Activated T-cell treated with anti-CD3 and anti-CD28 coated beads, Interleukin-2, amount 50 U/mL, for 72 hours (primary cell): Measurements from ENCODE around the gene IKZF4. TPM values are rescaled to one million over a fixed set of nuclear protein-coding genes. Genes with fewer than 3 reads are reported as not detected.
"Not testable (repeated sequence)": the region's sequence is repeated elsewhere in the genome, so short reads cannot be mapped to it uniquely, and the experiment has no call there.

Source experiments
- ATAC-seq, 2 donors: fragments of 150-1000 bp; cut with Tn5 transposase; replicated peaks in 1 of 2; 2 replicates each; pipeline ENCODE4 v1.10.0; 2021; ENCODE audit warnings: moderate library complexity in 2 of 2, mild to moderate bottlenecking in 1 of 2
- DNase-seq, 2 donors: peaks; one replicate each; pipeline ENCODE4 v3.0.0; 2021 to 2022; ENCODE audit warnings: mixed read lengths in 1 of 2
- H3K27ac Mint-ChIP-seq: one replicate; pipeline ENCODE4 v1.8.0; 2022; ENCODE audit warnings: mild to moderate bottlenecking, moderate library complexity, mixed read lengths
- H3K27me3 Mint-ChIP-seq: one replicate; pipeline ENCODE4 v1.8.0; 2022; ENCODE audit warnings: low read depth, mixed read lengths
- H3K36me3 Mint-ChIP-seq, 2 donors: one replicate each; pipeline ENCODE4 v1.8.0; 2022; ENCODE audit warnings: mixed read lengths in 2 of 2, mild to moderate bottlenecking in 1 of 2; ENCODE audit not compliant: insufficient read depth in 2 of 2
- H3K4me1 Mint-ChIP-seq: one replicate; pipeline ENCODE4 v1.8.0; 2022; ENCODE audit warnings: low read depth, mixed read lengths
- H3K4me3 Mint-ChIP-seq, 2 donors: one replicate each; pipeline ENCODE4 v1.8.0; 2022; ENCODE audit warnings: mild to moderate bottlenecking in 2 of 2, mixed read lengths in 2 of 2, moderate library complexity in 2 of 2
- H3K9me3 Mint-ChIP-seq, 2 donors: one replicate each; pipeline ENCODE4 v1.8.0; 2022; ENCODE audit warnings: mixed read lengths in 2 of 2
- total RNA-seq, 2 donors: library from RNA; stranded (reverse); gene quantifications; one replicate each; pipeline ENCODE4 v1.2.3, GENCODE V29; 2022

IKZF4 gene
- total RNA-seq, 2 donors from 2014 or later, result 22.8 to 25.0 TPM

DNA sequence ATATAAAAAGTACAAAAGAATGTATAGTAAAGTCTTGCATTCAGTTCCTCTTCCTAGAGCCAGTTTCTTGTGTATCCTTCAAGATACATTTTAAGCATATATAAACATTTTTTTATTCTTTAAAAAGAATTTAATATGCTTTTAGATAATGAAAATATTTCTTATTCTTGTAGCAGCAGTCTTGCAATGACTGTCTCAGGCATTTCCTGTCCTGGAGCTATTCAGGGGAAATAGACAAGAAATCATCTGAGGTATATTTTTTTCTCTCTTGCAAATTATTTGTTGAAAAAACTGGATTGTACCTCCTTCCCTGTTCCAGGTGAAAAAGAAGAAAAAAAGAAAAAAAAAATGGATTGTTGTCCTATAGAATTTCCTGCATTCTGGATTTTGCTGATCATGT, 42.2 kb downstream of the IKZF4 start:
- H3K4me1 Mint-ChIP-seq, result peaks cover 7% of the 10 kb centered on the region
- no peak for ATAC-seq
- no peaks in the 10 kb centered on the region for H3K36me3 Mint-ChIP-seq
- no peaks in the 10 kb centered on the region for H3K9me3 Mint-ChIP-seq
- no peak overlapping the region for H3K4me3 Mint-ChIP-seq
- DNase-seq, result no peak
- no peaks in the 10 kb centered on the region for H3K27me3 Mint-ChIP-seq
- no peak overlapping the region for H3K27ac Mint-ChIP-seq

GRCh38 chr12:56071648-56072047, 50.8 kb downstream of the IKZF4 start:
- ATAC-seq, result no peak
- Mint-ChIP-seq H3K4me3 (no peak overlapping the region), H3K4me1 (peaks cover 6% of the 10 kb centered on the region), H3K27ac (no peak overlapping the region), H3K27me3 (no peaks in the 10 kb centered on the region), H3K9me3 (no peaks in the 10 kb centered on the region), H3K36me3 (no peaks in the 10 kb centered on the region)
- no peak for DNase-seq

DNA sequence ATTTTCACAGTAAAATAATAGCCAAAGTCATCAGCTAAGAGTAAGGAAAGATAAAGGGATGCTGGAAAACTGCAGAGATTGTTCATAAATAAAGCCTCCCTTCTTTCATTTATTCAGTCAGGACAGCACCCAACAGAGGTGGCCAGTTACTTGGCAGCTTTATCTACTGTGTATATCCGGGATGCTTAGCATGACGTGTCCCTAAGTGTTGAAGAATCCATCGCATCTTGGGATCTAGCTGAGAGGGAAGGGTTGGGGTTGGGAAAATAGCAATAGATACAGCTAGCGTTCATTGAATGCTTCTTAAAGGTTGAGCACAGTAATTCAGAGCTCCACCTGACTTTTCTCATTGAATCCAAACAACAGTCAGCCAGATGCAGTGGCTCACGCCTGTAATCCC, 53.6 kb downstream of the IKZF4 start:
- no peak for ATAC-seq
- H3K9me3 Mint-ChIP-seq, result no peaks in the 10 kb centered on the region

DNA sequence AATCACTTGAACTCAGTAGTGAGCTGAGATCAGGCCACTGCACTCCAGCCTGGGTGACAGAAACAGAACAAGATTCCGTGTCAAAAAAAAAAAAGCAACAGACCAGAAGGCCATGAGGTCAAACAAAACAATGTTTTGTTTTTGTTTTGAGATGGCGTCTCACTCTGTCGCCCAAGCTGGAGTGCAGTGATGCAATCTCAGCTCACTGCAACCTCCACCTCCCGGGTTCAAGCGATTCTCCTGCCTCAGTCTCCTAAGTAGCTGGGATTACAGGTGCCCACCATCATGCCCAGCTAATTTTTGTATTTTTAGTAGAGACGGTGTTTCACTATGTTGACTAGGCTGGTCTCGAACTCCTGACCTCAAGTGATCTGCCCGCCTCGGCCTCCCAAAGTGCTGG, 57.1 kb downstream of the IKZF4 start:
- not testable (repeated sequence) for H3K36me3 Mint-ChIP-seq, DNase-seq, ATAC-seq, H3K27ac Mint-ChIP-seq, H3K9me3 Mint-ChIP-seq, H3K4me1 Mint-ChIP-seq
- peak overlapping the region in 1 of 2 donors; percentile 36 for H3K4me3 Mint-ChIP-seq
- peaks cover 12% of the 10 kb centered on the region for H3K27me3 Mint-ChIP-seq

More for the DNA sequence above, 53.6 kb downstream of the IKZF4 start:
- no peak overlapping the region for H3K4me3 Mint-ChIP-seq
- H3K27ac Mint-ChIP-seq, result no peak overlapping the region
- no peaks in the 10 kb centered on the region for H3K36me3 Mint-ChIP-seq
- no peaks in the 10 kb centered on the region for H3K4me1 Mint-ChIP-seq
- H3K27me3 Mint-ChIP-seq, result no peaks in the 10 kb centered on the region
- DNase-seq, result no peak

DNA sequence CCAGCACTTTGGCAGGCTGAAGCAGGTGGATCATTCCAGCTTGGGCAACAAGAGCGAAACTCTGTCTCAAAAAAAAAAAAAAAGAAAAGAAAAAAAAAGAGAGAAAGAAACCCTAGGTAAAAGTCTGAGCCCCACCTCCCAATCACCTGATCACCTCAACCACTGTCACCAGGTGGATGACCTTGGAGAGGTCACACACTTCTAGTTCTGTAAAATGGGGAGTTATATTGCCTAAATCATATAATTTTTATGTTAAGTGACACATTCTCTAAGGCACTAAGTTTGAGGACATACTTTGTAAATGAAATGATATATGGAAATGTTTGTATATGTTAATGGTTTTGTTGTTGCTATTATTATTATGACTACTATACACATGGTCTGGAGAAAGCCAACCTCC, 57.6 kb downstream of the IKZF4 start:
- H3K4me1 Mint-ChIP-seq, result peaks cover 4% of the 10 kb centered on the region
- DNase-seq (no peak), ATAC-seq (no peak)
- no peak overlapping the region for H3K27ac Mint-ChIP-seq
- peaks cover 12% of the 10 kb centered on the region for H3K27me3 Mint-ChIP-seq
- peak overlapping the region; percentile 82 to 88 for H3K4me3 Mint-ChIP-seq
- H3K9me3 Mint-ChIP-seq, result no peaks in the 10 kb centered on the region
- H3K36me3 Mint-ChIP-seq, result no peaks in the 10 kb centered on the region

- peak; percentile 57 to 65 for ATAC-seq
- H3K9me3 Mint-ChIP-seq, result no peaks in the 10 kb centered on the region
These were observed 58.3 kb downstream of the IKZF4 start for GRCh38 chr12:56078931-56079722.

GRCh38 chr12:56079723-56080555, 59.1 kb downstream of the IKZF4 start, which contains the start of gene ERBB3:
Gene ERBB3, plus strand, starts transcription at chr12:56080165. Its CDS starts 136 bp downstream, at chr12:56080301.
- H3K4me1 Mint-ChIP-seq, result peaks cover 4% of the 10 kb centered on the region
- peak within 1 kb of the TSS; percentile 82 to 88 for H3K4me3 Mint-ChIP-seq
- no peaks in the 10 kb centered on the region for H3K36me3 Mint-ChIP-seq
- ATAC-seq (peak; percentile 88 to 92), DNase-seq (peak; percentile 68 to 78)
- H3K27me3 Mint-ChIP-seq, result peaks cover 19% of the 10 kb centered on the region
- no peak within 1 kb of the TSS for H3K27ac Mint-ChIP-seq
- no peaks in the 10 kb centered on the region for H3K9me3 Mint-ChIP-seq

More at GRCh38 chr12:56078931-56079722, 58.3 kb downstream of the IKZF4 start:
- Mint-ChIP-seq H3K4me3 (peak overlapping the region; percentile 82 to 88), H3K4me1 (peaks cover 4% of the 10 kb centered on the region), H3K27me3 (peaks cover 19% of the 10 kb centered on the region), H3K27ac (no peak overlapping the region), H3K36me3 (no peaks in the 10 kb centered on the region)
- DNase-seq, result peak; percentile 63 to 64

DNA sequence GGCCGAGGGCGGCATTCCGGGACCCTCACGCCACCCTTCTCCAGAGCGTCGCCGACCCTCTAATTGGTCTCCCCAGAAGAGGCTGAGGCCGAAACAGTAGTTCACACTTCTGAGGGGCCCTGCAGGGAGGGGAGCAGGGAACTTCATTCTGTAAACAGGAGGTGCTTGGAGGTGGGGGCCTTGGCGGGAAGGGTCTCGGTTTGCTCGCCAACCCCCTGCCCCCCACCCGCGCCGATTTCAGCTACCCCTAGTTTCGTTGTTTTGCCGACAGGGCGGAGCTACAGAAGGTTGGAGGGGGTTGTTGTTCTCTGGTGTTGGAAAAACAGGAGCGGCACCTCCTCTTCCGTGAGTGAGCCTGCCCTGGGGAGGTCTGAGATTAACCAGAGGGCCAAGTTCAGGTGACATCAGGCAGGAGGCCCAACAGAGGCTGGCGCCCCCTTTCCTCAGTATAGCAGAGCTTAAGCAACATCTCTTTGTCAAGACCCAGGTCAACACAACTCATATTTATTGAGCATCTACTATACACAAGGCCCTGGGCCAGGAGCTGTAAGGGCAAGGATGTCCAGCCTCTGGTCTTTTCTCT, 59.8 kb downstream of the IKZF4 start:
- ATAC-seq (no peak), DNase-seq (no peak)

DNA sequence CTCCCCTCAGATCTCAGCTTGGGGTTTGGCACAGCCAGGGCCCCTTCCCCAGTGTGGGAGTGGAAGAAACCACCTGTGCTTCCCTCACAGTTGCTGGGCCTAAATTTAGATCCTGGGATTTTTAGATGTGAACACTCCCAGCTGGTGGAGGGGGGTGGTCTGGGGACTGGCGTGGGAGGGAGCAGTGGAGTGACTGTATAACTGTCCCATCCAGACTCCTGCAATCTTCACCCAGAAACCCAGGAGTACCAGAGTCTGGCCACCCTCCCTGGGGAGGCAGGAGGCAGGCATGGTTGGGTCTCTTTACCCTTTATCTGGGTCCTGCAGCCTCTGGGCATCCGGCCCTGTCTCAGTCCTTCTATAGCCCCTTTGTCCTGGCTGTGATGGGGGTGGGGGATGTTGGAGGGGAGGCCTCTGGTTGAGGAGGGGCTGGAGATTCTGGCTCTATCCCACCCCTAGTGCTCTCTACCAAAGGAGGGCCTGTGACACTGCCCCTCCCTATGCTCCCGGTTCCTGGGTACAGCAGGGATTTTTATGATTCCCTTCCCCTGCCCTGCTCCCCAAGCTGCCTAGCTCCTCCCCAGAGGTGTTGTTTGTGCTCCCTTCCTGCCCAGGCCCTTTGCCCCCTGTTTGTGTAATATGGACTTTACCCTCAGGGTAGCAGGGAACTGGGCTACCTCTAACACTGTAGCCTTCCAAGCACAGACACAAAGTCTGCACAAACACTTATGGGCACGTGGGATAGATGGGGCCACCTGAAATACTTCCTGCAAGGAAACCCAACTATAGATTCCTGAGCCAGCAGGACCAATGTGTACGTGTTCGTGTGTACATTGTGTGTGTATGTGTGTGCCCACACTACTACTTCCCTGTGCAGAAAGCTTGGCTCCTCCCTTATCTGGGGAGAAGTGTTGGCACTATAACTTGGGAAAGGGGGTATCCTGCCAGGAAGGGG, 60.8 kb downstream of the IKZF4 start:
- peaks cover 4% of the 10 kb centered on the region for H3K4me1 Mint-ChIP-seq
- H3K27ac Mint-ChIP-seq, result peak overlapping the region; percentile 48
- DNase-seq (no peak), ATAC-seq (no peak)
- H3K27me3 Mint-ChIP-seq, result peaks cover 19% of the 10 kb centered on the region
- no peaks in the 10 kb centered on the region for H3K36me3 Mint-ChIP-seq
- peak overlapping the region; percentile 3 to 12 for H3K4me3 Mint-ChIP-seq
- H3K9me3 Mint-ChIP-seq, result no peaks in the 10 kb centered on the region

More for the DNA sequence above, 59.8 kb downstream of the IKZF4 start:
- no peak overlapping the region for H3K27ac Mint-ChIP-seq
- no peaks in the 10 kb centered on the region for H3K36me3 Mint-ChIP-seq
- peaks cover 4% of the 10 kb centered on the region for H3K4me1 Mint-ChIP-seq
- no peaks in the 10 kb centered on the region for H3K9me3 Mint-ChIP-seq
- H3K4me3 Mint-ChIP-seq, result peak overlapping the region; percentile 82 to 88
- H3K27me3 Mint-ChIP-seq, result peaks cover 19% of the 10 kb centered on the region

GRCh38 chr12:56082382-56082781, 61.5 kb downstream of the IKZF4 start:
- Mint-ChIP-seq H3K27me3 (peaks cover 19% of the 10 kb centered on the region), H3K27ac (no peak overlapping the region), H3K4me1 (peaks cover 4% of the 10 kb centered on the region), H3K36me3 (no peaks in the 10 kb centered on the region), H3K9me3 (no peaks in the 10 kb centered on the region), H3K4me3 (no peak overlapping the region)
- ATAC-seq (no peak), DNase-seq (no peak)

DNA sequence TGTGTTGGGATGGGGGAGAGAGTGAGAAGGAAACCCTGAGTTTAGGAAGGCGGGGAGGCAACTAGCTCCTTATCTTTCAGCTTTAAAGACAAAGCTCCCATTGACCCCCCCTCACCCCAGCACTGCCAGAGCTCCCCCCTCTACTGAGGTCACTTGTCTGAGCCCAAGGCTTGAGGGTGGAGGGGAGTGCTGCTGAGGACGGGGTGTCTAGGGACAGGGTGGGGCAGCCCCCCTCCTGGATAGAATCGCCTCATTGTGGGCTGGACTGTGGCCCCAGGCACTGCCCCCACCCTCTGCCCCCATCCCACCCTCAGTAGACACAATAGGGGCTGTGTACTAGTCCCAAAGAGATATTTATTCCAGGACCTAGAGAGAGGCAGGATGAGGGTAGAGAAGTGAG, 62.1 kb downstream of the IKZF4 start:
- DNase-seq (no peak), ATAC-seq (no peak)
- Mint-ChIP-seq H3K36me3 (no peaks in the 10 kb centered on the region), H3K4me1 (peaks cover 4% of the 10 kb centered on the region), H3K27me3 (peaks cover 19% of the 10 kb centered on the region), H3K4me3 (no peak overlapping the region), H3K9me3 (no peaks in the 10 kb centered on the region), H3K27ac (no peak overlapping the region)

DNA sequence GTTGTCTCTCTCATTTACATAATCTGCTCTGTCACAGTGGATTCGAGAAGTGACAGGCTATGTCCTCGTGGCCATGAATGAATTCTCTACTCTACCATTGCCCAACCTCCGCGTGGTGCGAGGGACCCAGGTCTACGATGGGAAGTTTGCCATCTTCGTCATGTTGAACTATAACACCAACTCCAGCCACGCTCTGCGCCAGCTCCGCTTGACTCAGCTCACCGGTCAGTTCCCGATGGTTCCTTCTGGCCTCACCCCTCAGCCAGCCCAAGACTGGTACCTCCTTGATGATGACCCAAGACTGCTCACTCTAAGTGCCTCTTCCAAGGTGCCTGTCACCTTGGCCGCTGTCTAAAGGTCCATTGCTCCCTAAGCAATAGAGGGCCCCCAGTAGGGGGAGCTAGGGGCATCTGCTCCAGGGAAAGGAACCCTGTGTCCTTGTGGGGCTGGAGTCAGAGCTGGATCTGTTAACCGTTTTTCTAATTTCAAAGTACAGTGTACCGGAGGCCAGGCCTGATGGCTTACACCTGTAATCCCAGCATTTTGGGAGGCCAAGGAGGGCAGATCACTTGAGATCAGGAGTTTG, 64.2 kb downstream of the IKZF4 start:
- Mint-ChIP-seq H3K4me3 (no peak overlapping the region), H3K36me3 (no peaks in the 10 kb centered on the region), H3K9me3 (no peaks in the 10 kb centered on the region), H3K4me1 (peaks cover 4% of the 10 kb centered on the region), H3K27me3 (peaks cover 19% of the 10 kb centered on the region), H3K27ac (no peak overlapping the region)
- DNase-seq (peak; percentile 48 to 59), ATAC-seq (peak; percentile 46 to 62)
